Stimulated activated naive B cell treated with anti-CD40 and anti-IgM and Interleukin-4, amounts not matched to agents 10 μg/mL and 1 μg/mL and 100 μg/mL, for 72 hours (primary cell): ENCODE measurements around the gene CIITA.

Experiments
- ATAC-seq, 2 donors: fragments of 150-1000 bp; cut with Tn5 transposase; replicated peaks; 2 replicates each; pipeline ENCODE4 v1.10.0; 2021; ENCODE audit warnings: moderate library complexity in 1 of 2
- DNase-seq: peaks from one replicate; pipeline ENCODE4 v3.0.0; 2021
- H3K27ac Mint-ChIP-seq: one replicate; pipeline ENCODE4 v1.8.0; 2022; ENCODE audit warnings: mild to moderate bottlenecking, mixed read lengths
- H3K27me3 Mint-ChIP-seq, 2 donors: one replicate each; pipeline ENCODE4 v1.8.0; 2022; ENCODE audit warnings: mixed read lengths in 2 of 2
- H3K36me3 Mint-ChIP-seq, 2 donors: one replicate each; pipeline ENCODE4 v1.8.0; 2022; ENCODE audit warnings: mixed read lengths in 2 of 2, mild to moderate bottlenecking in 1 of 2
- H3K4me1 Mint-ChIP-seq, 2 donors: one replicate each; pipeline ENCODE4 v1.8.0; 2022; ENCODE audit warnings: mixed read lengths in 2 of 2, mild to moderate bottlenecking in 1 of 2
- H3K4me3 Mint-ChIP-seq, 2 donors: one replicate each; pipeline ENCODE4 v1.8.0; 2022; ENCODE audit warnings: mild to moderate bottlenecking in 2 of 2, mixed read lengths in 2 of 2, moderate library complexity in 1 of 2
- H3K9me3 Mint-ChIP-seq, 2 donors: one replicate each; pipeline ENCODE4 v1.8.0; 2022; ENCODE audit warnings: mixed read lengths in 2 of 2, mild to moderate bottlenecking in 1 of 2

Gene CIITA

DNA sequence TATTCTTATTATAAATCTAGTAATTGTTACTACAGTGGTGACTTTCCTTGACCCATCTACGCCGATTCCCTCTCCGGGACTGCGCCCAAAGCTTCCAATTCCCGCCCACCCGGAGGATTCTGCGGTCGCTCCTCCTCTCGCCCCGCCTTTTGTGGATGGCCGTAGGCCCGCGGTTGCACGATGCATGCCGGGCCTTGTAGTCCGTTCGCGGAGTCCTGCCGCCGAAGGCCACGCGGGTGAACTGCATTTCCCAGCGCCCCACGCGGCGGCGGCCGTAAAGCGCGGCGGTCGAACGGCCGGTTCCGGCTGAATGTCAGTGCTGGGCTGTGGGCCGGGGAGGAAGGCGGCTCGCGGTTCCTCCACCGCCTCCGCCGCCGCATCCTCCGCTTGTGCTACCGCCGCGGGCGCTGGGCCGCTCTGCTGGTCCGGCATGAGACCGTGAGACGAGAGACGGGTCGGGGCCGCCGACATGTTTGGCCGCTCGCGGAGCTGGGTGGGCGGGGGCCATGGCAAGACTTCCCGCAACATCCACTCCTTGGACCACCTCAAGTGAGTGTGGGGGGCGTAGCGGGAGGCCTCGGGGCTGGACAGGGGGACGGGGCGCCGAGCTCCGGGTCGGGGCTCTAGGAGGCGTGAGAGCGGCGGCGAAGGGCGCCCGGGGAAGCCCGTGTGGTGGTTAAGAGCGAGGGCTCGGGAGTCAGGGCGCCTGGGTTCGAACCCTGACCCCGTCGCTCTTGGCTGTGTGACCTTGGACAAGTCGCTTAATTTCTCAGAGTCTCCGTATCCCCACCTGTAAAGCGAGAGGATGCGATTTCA is 67.5 kb downstream of the CIITA start, which contains the start of gene CLEC16A:
Gene CLEC16A, plus strand, starts transcription at position 316 of the 816 bp plus-strand sequence. Its CDS starts 154 bp downstream, at position 470.
- H3K4me3 Mint-ChIP-seq, result peak within 1 kb of the TSS; percentile 94 to 99
- peak within 1 kb of the TSS; percentile 98 for H3K27ac Mint-ChIP-seq
- peak; percentile 96 for DNase-seq
- H3K27me3 Mint-ChIP-seq, result no peaks in the 10 kb centered on the region
- H3K4me1 Mint-ChIP-seq, result peaks cover 55 to 78% of the 10 kb centered on the region in 2 donors
- ATAC-seq, result peak; percentile 76 to 78
- peaks cover 21 to 31% of the 10 kb centered on the region in 2 donors for H3K36me3 Mint-ChIP-seq
- no peaks in the 10 kb centered on the region for H3K9me3 Mint-ChIP-seq

GRCh38 chr16:10945065-10945787 is 68.2 kb downstream of the CIITA start:
- Mint-ChIP-seq H3K36me3 (peaks cover 15 to 32% of the 10 kb centered on the region in 2 donors), H3K9me3 (no peaks in the 10 kb centered on the region), H3K4me1 (peaks cover 54 to 78% of the 10 kb centered on the region in 2 donors), H3K27me3 (no peaks in the 10 kb centered on the region), H3K27ac (peak overlapping the region; percentile 98), H3K4me3 (peak overlapping the region; percentile 94 to 99)
- ATAC-seq (no peak), DNase-seq (no peak)

GRCh38 chr16:10946308-10946707 is 69.3 kb downstream of the CIITA start:
- Mint-ChIP-seq H3K9me3 (no peaks in the 10 kb centered on the region), H3K27ac (peak overlapping the region; percentile 52), H3K4me3 (peak overlapping the region; percentile 74 to 99), H3K4me1 (peaks cover 54 to 79% of the 10 kb centered on the region in 2 donors), H3K36me3 (peaks cover 10 to 34% of the 10 kb centered on the region in 2 donors), H3K27me3 (no peaks in the 10 kb centered on the region)
- ATAC-seq, result no peak
- DNase-seq, result no peak

- no peaks in the 10 kb centered on the region for H3K9me3 Mint-ChIP-seq
- ATAC-seq (no peak), DNase-seq (no peak)
- peaks cover 57 to 85% of the 10 kb centered on the region in 2 donors for H3K4me1 Mint-ChIP-seq
- peaks cover 10 to 32% of the 10 kb centered on the region in 2 donors for H3K36me3 Mint-ChIP-seq
- H3K27ac Mint-ChIP-seq, result peak overlapping the region; percentile 81
- peak overlapping the region in 1 of 2 donors; percentile 44 for H3K4me3 Mint-ChIP-seq
- H3K27me3 Mint-ChIP-seq, result no peaks in the 10 kb centered on the region
These were observed 70.3 kb downstream of the CIITA start for GRCh38 chr16:10947211-10947787.

DNA sequence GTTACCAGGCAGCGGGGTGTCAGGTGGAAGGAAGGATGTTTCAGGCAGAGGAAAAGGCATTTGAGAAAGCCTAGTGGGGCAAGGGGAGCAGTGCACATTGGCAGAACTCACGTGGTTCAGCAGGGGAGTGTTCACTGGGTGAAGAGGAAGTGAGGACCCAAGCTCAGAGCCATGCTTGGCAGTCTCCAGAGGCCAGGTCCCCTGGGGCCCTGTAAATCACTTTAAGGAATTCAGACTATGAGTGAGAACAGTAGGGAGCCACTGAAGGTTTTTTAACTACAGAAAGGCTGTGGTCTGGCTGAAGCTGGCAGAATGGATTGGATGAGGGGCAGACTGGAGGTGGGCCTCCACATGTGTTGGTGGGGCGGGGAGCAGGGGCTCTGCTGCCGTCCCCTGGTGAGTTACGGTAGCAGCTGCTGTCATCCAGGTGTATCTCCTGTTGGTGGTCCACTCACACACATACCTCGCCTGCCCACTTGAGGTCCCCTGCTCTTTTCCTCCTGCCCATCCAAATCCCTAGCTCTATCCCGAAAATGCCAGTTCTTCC is 72.5 kb downstream of the CIITA start:
- DNase-seq (peak; percentile 80), ATAC-seq (peak; percentile 92 to 93)
- H3K36me3 Mint-ChIP-seq, result peaks cover 10 to 32% of the 10 kb centered on the region in 2 donors
- H3K4me1 Mint-ChIP-seq, result peaks cover 54 to 88% of the 10 kb centered on the region in 2 donors
- peak overlapping the region; percentile 58 to 76 for H3K4me3 Mint-ChIP-seq
- no peaks in the 10 kb centered on the region for H3K9me3 Mint-ChIP-seq
- H3K27me3 Mint-ChIP-seq, result no peaks in the 10 kb centered on the region
- H3K27ac Mint-ChIP-seq, result peak overlapping the region; percentile 92

GRCh38 chr16:10950393-10950792 is 73.4 kb downstream of the CIITA start:
- peaks cover 10 to 37% of the 10 kb centered on the region in 2 donors for H3K36me3 Mint-ChIP-seq
- no peaks in the 10 kb centered on the region for H3K27me3 Mint-ChIP-seq
- peak overlapping the region; percentile 58 to 76 for H3K4me3 Mint-ChIP-seq
- peak overlapping the region; percentile 80 for H3K27ac Mint-ChIP-seq
- H3K4me1 Mint-ChIP-seq, result peaks cover 58 to 88% of the 10 kb centered on the region in 2 donors
- ATAC-seq (no peak), DNase-seq (no peak)
- no peaks in the 10 kb centered on the region for H3K9me3 Mint-ChIP-seq

- Mint-ChIP-seq H3K27ac (peak overlapping the region; percentile 80), H3K36me3 (peaks cover 11 to 38% of the 10 kb centered on the region in 2 donors), H3K9me3 (no peaks in the 10 kb centered on the region), H3K27me3 (no peaks in the 10 kb centered on the region), H3K4me3 (no peak overlapping the region), H3K4me1 (peaks cover 59 to 88% of the 10 kb centered on the region in 2 donors)
- no peak for DNase-seq
- no peak for ATAC-seq
These were observed 74.0 kb downstream of the CIITA start for GRCh38 chr16:10951026-10951425.

DNA sequence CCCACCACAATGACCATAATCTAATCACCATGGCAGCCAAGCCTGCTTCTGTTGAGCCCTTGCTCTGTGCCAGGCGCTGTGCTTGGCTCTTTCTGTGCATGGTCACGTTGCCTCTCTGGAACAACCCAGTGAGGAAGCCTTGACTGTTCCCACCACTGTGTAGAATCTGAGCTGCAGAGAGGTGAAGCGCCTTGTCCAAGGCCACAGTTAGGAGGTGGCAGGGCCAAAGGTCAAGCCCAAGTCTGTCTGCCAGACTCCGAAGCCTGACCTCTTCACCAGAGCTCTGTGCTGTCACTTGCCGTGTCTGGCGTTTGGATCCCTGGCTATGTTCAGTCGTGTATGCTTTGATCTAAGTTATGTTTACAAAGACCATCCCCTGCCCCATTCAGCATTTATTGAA is 77.9 kb downstream of the CIITA start:
- ATAC-seq (no peak), DNase-seq (no peak)
- Mint-ChIP-seq H3K9me3 (no peaks in the 10 kb centered on the region), H3K4me1 (peaks cover 55 to 86% of the 10 kb centered on the region in 2 donors), H3K27ac (peak overlapping the region; percentile 89), H3K4me3 (peak overlapping the region in 1 of 2 donors; percentile 33), H3K36me3 (peaks cover 18 to 47% of the 10 kb centered on the region in 2 donors), H3K27me3 (no peaks in the 10 kb centered on the region)

DNA sequence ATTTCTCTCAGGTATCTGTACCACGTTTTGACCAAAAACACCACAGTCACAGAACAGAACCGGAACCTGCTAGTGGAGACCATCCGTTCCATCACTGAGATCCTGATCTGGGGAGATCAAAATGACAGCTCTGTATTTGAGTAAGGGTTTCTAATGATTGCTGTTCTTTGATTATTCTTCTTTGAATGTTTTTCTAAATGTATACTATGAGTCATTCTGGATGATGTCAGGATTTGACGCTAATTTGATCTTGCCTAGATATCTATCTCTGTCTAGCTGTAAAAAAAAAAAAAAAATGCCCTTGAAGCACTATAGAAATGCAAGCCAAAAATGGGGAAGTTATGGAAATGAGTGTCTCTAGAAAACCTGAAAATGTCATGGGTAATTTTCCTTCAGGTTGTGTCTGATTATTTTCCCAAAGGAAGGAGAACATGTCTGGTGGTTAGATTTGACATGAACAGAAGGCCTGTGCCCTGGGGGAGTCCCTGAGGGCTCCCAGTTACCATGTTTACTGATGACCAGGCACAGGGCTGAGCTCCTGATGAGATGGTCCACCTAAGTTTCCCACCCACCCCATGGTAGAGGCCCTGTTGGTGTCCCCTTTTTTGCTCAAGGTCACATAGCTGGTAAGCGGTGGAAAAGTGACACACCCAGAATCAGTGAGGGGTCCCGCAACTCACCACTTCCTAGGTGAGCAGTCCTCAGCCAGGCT is 80.9 kb downstream of the CIITA start:
- Mint-ChIP-seq H3K27me3 (no peaks in the 10 kb centered on the region), H3K4me1 (peaks cover 51 to 88% of the 10 kb centered on the region in 2 donors), H3K36me3 (peaks cover 44 to 64% of the 10 kb centered on the region in 2 donors), H3K4me3 (peak overlapping the region; percentile 7 to 69), H3K9me3 (no peaks in the 10 kb centered on the region), H3K27ac (peak overlapping the region; percentile 94)
- peak; percentile 84 for ATAC-seq
- DNase-seq, result no peak

DNA sequence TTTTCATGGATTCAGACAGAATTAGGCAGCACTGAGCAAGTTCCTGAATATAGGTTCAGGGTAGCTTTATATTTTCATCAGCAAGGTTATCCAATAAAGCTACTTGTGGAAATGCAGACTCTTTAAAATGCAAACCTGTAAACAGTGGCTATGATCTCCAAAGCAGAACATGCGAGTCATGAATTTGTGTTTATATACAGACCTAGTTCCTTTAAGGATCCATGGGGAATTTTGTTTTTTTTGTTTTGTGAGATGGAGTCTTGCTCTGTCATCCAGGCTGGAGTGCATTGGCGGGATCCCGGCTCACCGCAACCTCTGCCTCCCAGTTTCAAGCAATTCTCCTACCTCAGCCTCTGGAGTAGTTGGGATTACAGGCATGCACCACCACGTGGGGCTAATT is 82.2 kb downstream of the CIITA start:
- Mint-ChIP-seq H3K27ac (peak overlapping the region; percentile 65), H3K36me3 (peaks cover 57 to 75% of the 10 kb centered on the region in 2 donors), H3K4me1 (peaks cover 56 to 91% of the 10 kb centered on the region in 2 donors), H3K27me3 (no peaks in the 10 kb centered on the region), H3K9me3 (no peaks in the 10 kb centered on the region), H3K4me3 (no peak overlapping the region)
- ATAC-seq (no peak), DNase-seq (no peak)

- DNase-seq (no peak), ATAC-seq (no peak)
- no peak overlapping the region for H3K4me3 Mint-ChIP-seq
- H3K27me3 Mint-ChIP-seq, result no peaks in the 10 kb centered on the region
- H3K36me3 Mint-ChIP-seq, result peaks cover 69 to 84% of the 10 kb centered on the region in 2 donors
- peaks cover 58 to 91% of the 10 kb centered on the region in 2 donors for H3K4me1 Mint-ChIP-seq
- peaks cover 5 to 6% of the 10 kb centered on the region in 2 donors for H3K9me3 Mint-ChIP-seq
- H3K27ac Mint-ChIP-seq, result peak overlapping the region; percentile 80
These were observed 84.2 kb downstream of the CIITA start for GRCh38 chr16:10961231-10961630.

GRCh38 chr16:10964039-10964890 is 87.3 kb downstream of the CIITA start:
- peak; percentile 47 to 48 for ATAC-seq
- Mint-ChIP-seq H3K36me3 (peaks cover 73 to 91% of the 10 kb centered on the region in 2 donors), H3K27me3 (no peaks in the 10 kb centered on the region), H3K4me3 (peak overlapping the region; percentile 61 to 67), H3K9me3 (peaks cover 6 to 8% of the 10 kb centered on the region in 2 donors), H3K27ac (peak overlapping the region; percentile 100), H3K4me1 (peaks cover 51 to 90% of the 10 kb centered on the region in 2 donors)
- peak; percentile 79 for DNase-seq
